Measurements from ENCODE around the gene ARHGAP10.
A peak's percentile ranks its signal among the peaks of the same experiment; 100 is the strongest.

ARHGAP10 gene

DNA sequence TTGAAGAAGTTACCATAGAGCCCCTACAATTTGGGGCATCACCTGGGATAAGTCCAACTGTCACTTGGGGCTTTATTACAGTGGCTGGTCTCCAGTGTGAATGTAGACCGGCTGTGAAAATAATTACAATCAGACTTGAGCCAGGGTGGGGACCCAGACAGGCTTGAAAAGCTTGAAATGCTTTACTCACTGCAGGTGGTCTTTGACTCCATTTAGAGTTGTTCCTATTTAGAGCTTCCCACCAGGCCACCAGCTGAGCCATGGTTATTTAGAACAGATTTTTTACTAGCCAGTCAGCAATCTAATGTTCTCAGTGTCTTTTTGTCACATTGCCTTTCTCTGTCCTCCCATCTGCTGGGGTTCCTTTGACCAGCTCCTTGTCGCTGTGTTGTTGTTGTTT is 5.7 kb downstream of the ARHGAP10 start:
- no peak overlapping the region for H3K4me3 ChIP-seq (ENCODE audit: low read depth, low read length)
- DNase-seq (ENCODE audit: low read depth) = peak; percentile 66
- TF ChIP-seq, protein P1, sequence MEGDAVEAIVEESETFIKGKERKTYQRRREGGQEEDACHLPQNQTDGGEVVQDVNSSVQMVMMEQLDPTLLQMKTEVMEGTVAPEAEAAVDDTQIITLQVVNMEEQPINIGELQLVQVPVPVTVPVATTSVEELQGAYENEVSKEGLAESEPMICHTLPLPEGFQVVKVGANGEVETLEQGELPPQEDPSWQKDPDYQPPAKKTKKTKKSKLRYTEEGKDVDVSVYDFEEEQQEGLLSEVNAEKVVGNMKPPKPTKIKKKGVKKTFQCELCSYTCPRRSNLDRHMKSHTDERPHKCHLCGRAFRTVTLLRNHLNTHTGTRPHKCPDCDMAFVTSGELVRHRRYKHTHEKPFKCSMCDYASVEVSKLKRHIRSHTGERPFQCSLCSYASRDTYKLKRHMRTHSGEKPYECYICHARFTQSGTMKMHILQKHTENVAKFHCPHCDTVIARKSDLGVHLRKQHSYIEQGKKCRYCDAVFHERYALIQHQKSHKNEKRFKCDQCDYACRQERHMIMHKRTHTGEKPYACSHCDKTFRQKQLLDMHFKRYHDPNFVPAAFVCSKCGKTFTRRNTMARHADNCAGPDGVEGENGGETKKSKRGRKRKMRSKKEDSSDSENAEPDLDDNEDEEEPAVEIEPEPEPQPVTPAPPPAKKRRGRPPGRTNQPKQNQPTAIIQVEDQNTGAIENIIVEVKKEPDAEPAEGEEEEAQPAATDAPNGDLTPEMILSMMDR (conservative IDR thresholded peaks at IDR 0.05; ENCODE audit: low read depth, low read length) = no peak

DNA sequence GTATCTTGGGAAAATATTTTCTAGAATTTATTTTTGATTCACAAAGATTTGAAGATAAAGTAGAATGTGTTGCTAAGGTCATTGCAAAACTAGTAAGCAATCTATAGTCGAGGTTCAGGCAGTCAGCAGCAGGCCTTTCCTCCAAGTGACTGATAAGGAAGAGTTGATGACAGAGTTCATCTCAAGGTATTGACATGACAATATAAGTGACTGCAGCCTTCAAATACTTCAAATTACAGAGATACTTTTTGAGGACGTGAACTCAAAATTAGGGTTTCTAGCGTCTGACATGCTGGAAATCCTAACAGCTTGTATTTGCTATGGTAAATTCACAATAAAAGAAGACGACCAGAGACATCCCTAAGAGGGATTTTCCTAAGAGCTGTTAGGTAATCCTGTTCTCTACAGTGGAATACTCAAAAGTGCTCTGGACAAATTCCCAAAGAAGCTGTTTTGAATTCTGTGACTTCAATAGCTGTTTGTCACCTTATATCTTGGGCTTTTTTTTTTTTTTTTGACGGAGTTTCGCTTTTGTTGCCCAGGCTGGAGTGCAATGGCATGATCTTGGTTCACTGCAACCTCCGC is 7.4 kb downstream of the ARHGAP10 start:
- TF ChIP-seq, protein P1 (conservative IDR thresholded peaks at IDR 0.05; ENCODE audit: low read depth, low read length) = no peak
- H3K4me3 ChIP-seq (ENCODE audit: low read depth, low read length) = no peak overlapping the region
- peak; percentile 77 for DNase-seq (ENCODE audit: low read depth)

DNA sequence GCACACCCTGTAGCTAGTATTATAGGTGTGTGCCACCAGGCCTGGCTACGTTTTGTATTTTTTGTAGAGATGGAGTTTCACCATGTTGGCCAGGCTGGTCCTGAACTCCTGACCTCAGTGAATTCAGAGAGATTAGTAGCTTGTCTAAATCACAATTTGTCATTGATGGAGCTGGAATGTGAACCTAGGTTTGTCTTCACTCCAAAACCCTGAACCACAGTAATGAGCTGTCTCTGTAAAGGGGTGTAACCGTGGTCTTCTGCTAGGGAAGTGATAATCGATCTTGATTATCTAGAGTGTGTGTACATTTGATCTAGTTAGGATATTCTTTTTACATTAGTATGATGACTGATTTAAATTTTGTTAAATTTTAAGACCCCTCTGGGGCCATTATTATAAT is 8.3 kb downstream of the ARHGAP10 start:
- TF ChIP-seq, protein P1 (conservative IDR thresholded peaks at IDR 0.05; ENCODE audit: low read depth, low read length) = no peak
- no peak for DNase-seq (ENCODE audit: low read depth)

DNA sequence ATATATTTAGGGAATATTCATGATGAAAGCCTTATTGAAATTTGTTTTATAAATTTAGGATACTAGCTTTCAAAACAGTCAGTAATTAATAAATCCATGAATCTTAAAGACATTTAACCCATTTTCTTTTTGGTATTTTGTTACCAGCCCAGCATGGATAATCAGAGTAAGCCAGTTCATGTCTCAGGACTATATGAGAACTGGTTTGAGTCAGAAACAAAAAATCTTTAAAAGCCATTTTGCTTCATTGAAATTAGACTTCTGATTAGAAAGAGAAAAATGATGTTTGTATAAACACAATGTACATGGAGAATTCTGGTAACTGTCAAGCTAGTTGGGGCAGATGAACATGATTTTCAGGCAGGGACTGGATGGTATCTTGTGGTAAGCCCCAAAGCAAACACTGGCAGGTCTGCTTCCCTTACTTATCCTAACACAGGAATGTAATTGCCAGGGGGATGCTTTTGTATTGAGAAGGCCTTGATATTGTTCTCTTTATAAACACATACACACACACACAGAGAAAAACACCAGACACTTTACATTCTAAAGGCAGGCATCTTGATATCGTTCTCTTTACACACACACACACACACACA is 9.4 kb downstream of the ARHGAP10 start:
- no peak overlapping the region for H3K4me3 ChIP-seq (ENCODE audit: low read depth, low read length)
- TF ChIP-seq, protein P1 (conservative IDR thresholded peaks at IDR 0.05; ENCODE audit: low read depth, low read length) = no peak
- peak; percentile 41 for DNase-seq (ENCODE audit: low read depth)

More for the DNA sequence above, 8.3 kb downstream of the ARHGAP10 start:
- no peak overlapping the region for H3K4me3 ChIP-seq (ENCODE audit: low read depth, low read length)

DNA sequence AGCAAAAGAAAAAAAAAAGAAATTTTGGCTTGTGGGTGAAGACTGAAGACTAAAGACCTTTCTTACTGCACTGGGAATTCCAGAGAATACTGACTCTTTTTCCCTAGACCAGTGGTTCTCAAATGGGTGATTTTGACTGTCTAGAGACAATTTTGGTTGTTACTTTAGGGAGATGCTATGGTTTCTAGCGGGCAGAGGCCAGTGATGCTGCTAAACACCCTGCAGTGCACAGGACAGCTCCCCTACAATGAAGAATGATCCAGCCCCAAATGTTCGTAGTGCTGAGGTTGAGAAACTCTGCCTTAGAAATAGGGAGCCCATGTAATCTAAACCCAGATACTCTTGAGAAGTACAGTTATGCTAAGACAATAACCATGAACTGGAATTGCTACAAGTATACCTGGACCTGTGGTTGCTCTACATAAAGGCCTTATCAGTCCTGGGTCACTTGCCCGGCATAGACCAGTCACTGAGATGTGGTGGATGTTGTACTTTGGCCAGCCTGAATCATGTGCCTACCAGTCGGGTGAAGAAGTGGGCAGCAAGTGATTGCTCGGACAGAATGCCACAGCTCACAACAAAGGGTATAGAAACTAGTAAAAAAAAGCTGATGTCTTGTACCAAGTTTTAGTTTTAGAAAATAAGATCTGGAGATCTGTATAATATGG is 16.0 kb downstream of the ARHGAP10 start:
- no peak overlapping the region for H3K4me3 ChIP-seq (ENCODE audit: low read depth, low read length)
- TF ChIP-seq, protein P1 (conservative IDR thresholded peaks at IDR 0.05; ENCODE audit: low read depth, low read length) = no peak
- no peak for DNase-seq (ENCODE audit: low read depth)

DNA sequence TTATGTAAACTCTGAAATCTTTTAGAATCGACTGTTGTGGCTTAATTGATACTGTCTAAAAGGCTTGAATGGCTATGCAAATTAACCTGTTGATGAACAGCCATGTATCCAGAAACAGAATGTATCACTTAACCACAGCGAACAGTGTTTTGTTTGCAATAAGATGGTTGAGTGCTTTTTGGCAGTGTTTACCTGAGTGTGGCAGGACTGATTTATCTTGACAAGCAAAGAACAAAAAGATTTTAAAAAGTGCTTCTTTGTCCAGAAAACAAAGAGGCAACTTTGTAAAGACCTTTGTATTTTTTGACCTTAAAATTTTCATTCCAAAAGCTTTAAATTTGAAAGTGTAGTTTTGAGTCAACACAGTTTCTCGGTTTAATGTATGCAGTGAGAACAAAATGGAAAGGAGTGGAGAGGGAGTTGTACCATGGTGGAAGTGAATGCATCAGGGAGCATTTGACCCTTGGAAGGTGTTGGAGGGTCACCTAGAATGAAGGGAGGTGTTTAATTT is 18.0 kb downstream of the ARHGAP10 start:
- TF ChIP-seq, protein P1 (conservative IDR thresholded peaks at IDR 0.05; ENCODE audit: low read depth, low read length) = no peak

More for the DNA sequence above, 18.0 kb downstream of the ARHGAP10 start:
- no peak overlapping the region for H3K4me3 ChIP-seq (ENCODE audit: low read depth, low read length)
- no peak for DNase-seq (ENCODE audit: low read depth)

All from choroid plexus epithelial cell (primary cell).